ENCODE results near the gene MUSTN1.

MUSTN1 gene

GRCh38 chr3:52851348-52851747 lies 16.5 kb upstream of the MUSTN1 start:
- peak; percentile 86 for DNase-seq

GRCh38 chr3:52849656-52850055 lies 14.8 kb upstream of the MUSTN1 start:
- DNase-seq: no peak

- DNase-seq: no peak
Observed at GRCh38 chr3:52848617-52849016, 13.8 kb upstream of the MUSTN1 start.

- DNase-seq: no peak
Observed at GRCh38 chr3:52847726-52848125, 12.9 kb upstream of the MUSTN1 start.

- DNase-seq: no peak
Observed at GRCh38 chr3:52847241-52847640, 12.4 kb upstream of the MUSTN1 start.

GRCh38 chr3:52846432-52846965 lies 11.7 kb upstream of the MUSTN1 start:
- DNase-seq: peak; percentile 74

GRCh38 chr3:52845691-52846431 lies 11.0 kb upstream of the MUSTN1 start:
- no peak for DNase-seq

- no peak for DNase-seq
Observed at GRCh38 chr3:52845157-52845556, 10.3 kb upstream of the MUSTN1 start.

GRCh38 chr3:52844290-52844975 lies 9.6 kb upstream of the MUSTN1 start:
- DNase-seq: no peak

GRCh38 chr3:52843881-52844280 lies 9.1 kb upstream of the MUSTN1 start:
- no peak for DNase-seq

- peak; percentile 20 for DNase-seq
Observed at GRCh38 chr3:52843108-52843865, 8.5 kb upstream of the MUSTN1 start.

GRCh38 chr3:52842424-52842823 lies 7.6 kb upstream of the MUSTN1 start:
- no peak for DNase-seq

- DNase-seq: no peak
Observed at GRCh38 chr3:52841981-52842340, 7.1 kb upstream of the MUSTN1 start.

GRCh38 chr3:52841211-52841980 lies 6.6 kb upstream of the MUSTN1 start:
- DNase-seq: no peak

- no peak for DNase-seq
Observed at GRCh38 chr3:52839892-52840545, 5.2 kb upstream of the MUSTN1 start.

- no peak for DNase-seq
Observed at GRCh38 chr3:52839268-52839575, 4.4 kb upstream of the MUSTN1 start.

- DNase-seq: no peak
Observed at GRCh38 chr3:52838561-52839267, 3.9 kb upstream of the MUSTN1 start.

GRCh38 chr3:52836986-52837385 lies 2.2 kb upstream of the MUSTN1 start:
- no peak for DNase-seq

- DNase-seq: no peak
Observed at GRCh38 chr3:52836471-52836845, 1.6 kb upstream of the MUSTN1 start.

GRCh38 chr3:52835766-52836470 lies 1.1 kb upstream of the MUSTN1 start:
- DNase-seq: no peak

- no peak for DNase-seq
Observed at GRCh38 chr3:52833202-52833601, 1.6 kb downstream of the MUSTN1 start.

Data from eye (tissue), 1 donor.